Stimulated activated effector memory CD8-positive, alpha-beta T cell treated with anti-CD3 and anti-CD28 coated beads, Interleukin-12 subunit alpha, Interleukin-12 subunit beta, amount 100 ng/mL, for 72 hours (primary cell): ENCODE measurements around the gene CCT3.
"Not testable (repeated sequence)": the region's sequence is repeated elsewhere in the genome, so short reads cannot be mapped to it uniquely, and the experiment has no call there.

Source experiments
- ATAC-seq: fragments of 150-1000 bp; cut with Tn5 transposase; 2 replicates; pipeline ENCODE4 v1.10.0; 2021
- DNase-seq, 2 donors: peaks; one replicate each; pipeline ENCODE4 v3.0.0; 2021 to 2022; ENCODE audit warnings: low spot score in 2 of 2
- H3K27ac Mint-ChIP-seq: one replicate; pipeline ENCODE4 v1.8.0; 2022; ENCODE audit warnings: mild to moderate bottlenecking, mixed read lengths
- H3K36me3 Mint-ChIP-seq: one replicate; pipeline ENCODE4 v1.8.0; 2022; ENCODE audit warnings: mild to moderate bottlenecking, mixed read lengths
- H3K4me1 Mint-ChIP-seq: one replicate; pipeline ENCODE4 v1.8.0; 2022; ENCODE audit warnings: mixed read lengths
- H3K4me3 Mint-ChIP-seq: one replicate; pipeline ENCODE4 v1.8.0; 2022; ENCODE audit warnings: mild to moderate bottlenecking, mixed read lengths
- H3K9me3 Mint-ChIP-seq: one replicate; pipeline ENCODE4 v1.8.0; 2022; ENCODE audit warnings: mixed read lengths

Gene CCT3

GRCh38 chr1:156356875-156357534 is 18.9 kb upstream of the CCT3 start:
- H3K36me3 Mint-ChIP-seq = no peaks in the 10 kb centered on the region
- peak overlapping the region; percentile 4 for H3K4me3 Mint-ChIP-seq
- H3K9me3 Mint-ChIP-seq = no peaks in the 10 kb centered on the region
- peak; percentile 91 for ATAC-seq
- H3K4me1 Mint-ChIP-seq = peaks cover 9% of the 10 kb centered on the region
- peak; percentile 58 to 81 for DNase-seq
- H3K27ac Mint-ChIP-seq = peak overlapping the region; percentile 29

- Mint-ChIP-seq H3K4me1 (peaks cover 9% of the 10 kb centered on the region), H3K27ac (peak overlapping the region; percentile 29), H3K9me3 (no peaks in the 10 kb centered on the region), H3K36me3 (no peaks in the 10 kb centered on the region), H3K4me3 (peak overlapping the region; percentile 4)
- DNase-seq = no peak
- ATAC-seq = peak; percentile 78
Measured at GRCh38 chr1:156356262-156356874, 18.3 kb upstream of the CCT3 start.

- DNase-seq, H3K9me3 Mint-ChIP-seq, H3K4me1 Mint-ChIP-seq, H3K36me3 Mint-ChIP-seq, ATAC-seq, H3K27ac Mint-ChIP-seq, H3K4me3 Mint-ChIP-seq: not testable (repeated sequence)
Measured at GRCh38 chr1:156352481-156352880, 14.4 kb upstream of the CCT3 start.

GRCh38 chr1:156347331-156347730 is 9.2 kb upstream of the CCT3 start:
- Mint-ChIP-seq H3K9me3 (no peaks in the 10 kb centered on the region), H3K27ac (no peak overlapping the region), H3K4me3 (no peak overlapping the region), H3K36me3 (no peaks in the 10 kb centered on the region), H3K4me1 (no peaks in the 10 kb centered on the region)
- no peak for DNase-seq
- ATAC-seq = no peak

GRCh38 chr1:156346636-156347035 is 8.5 kb upstream of the CCT3 start:
- Mint-ChIP-seq H3K27ac (no peak overlapping the region), H3K36me3 (no peaks in the 10 kb centered on the region), H3K4me3 (no peak overlapping the region), H3K4me1 (no peaks in the 10 kb centered on the region), H3K9me3 (no peaks in the 10 kb centered on the region)
- ATAC-seq (no peak), DNase-seq (no peak)

- H3K4me1 Mint-ChIP-seq, H3K36me3 Mint-ChIP-seq, DNase-seq, ATAC-seq, H3K9me3 Mint-ChIP-seq, H3K4me3 Mint-ChIP-seq, H3K27ac Mint-ChIP-seq: not testable (repeated sequence)
Measured at GRCh38 chr1:156346035-156346434, 7.9 kb upstream of the CCT3 start.

GRCh38 chr1:156344409-156344808 is 6.3 kb upstream of the CCT3 start:
- no peak overlapping the region for H3K4me3 Mint-ChIP-seq
- H3K36me3 Mint-ChIP-seq = no peaks in the 10 kb centered on the region
- no peaks in the 10 kb centered on the region for H3K9me3 Mint-ChIP-seq
- H3K4me1 Mint-ChIP-seq = no peaks in the 10 kb centered on the region
- ATAC-seq (no peak), DNase-seq (no peak)
- no peak overlapping the region for H3K27ac Mint-ChIP-seq

GRCh38 chr1:156342166-156342955 is 4.3 kb upstream of the CCT3 start:
- Mint-ChIP-seq H3K4me3 (no peak overlapping the region), H3K27ac (no peak overlapping the region)

GRCh38 chr1:156337888-156338179 is 258 bp downstream of the CCT3 start:
- Mint-ChIP-seq H3K27ac (peak overlapping the region; percentile 91), H3K4me3 (peak overlapping the region; percentile 93)
- no peak for DNase-seq

More at GRCh38 chr1:156342166-156342955, 4.3 kb upstream of the CCT3 start:
- Mint-ChIP-seq H3K9me3 (no peaks in the 10 kb centered on the region), H3K4me1 (peaks cover 8% of the 10 kb centered on the region), H3K36me3 (peaks cover 14% of the 10 kb centered on the region)
- DNase-seq (no peak), ATAC-seq (no peak)

GRCh38 chr1:156337052-156337887 is 822 bp downstream of the CCT3 start:
- peak overlapping the region; percentile 93 for H3K4me3 Mint-ChIP-seq
- ATAC-seq = no peak
- peaks cover 64% of the 10 kb centered on the region for H3K36me3 Mint-ChIP-seq
- no peaks in the 10 kb centered on the region for H3K9me3 Mint-ChIP-seq
- peaks cover 38% of the 10 kb centered on the region for H3K4me1 Mint-ChIP-seq
- H3K27ac Mint-ChIP-seq = peak overlapping the region; percentile 91
- DNase-seq = peak in 1 of 2 donors; percentile 57

More at GRCh38 chr1:156337888-156338179, 258 bp downstream of the CCT3 start:
- Mint-ChIP-seq H3K9me3 (no peaks in the 10 kb centered on the region), H3K36me3 (peaks cover 59% of the 10 kb centered on the region), H3K4me1 (peaks cover 38% of the 10 kb centered on the region)
- ATAC-seq = no peak

GRCh38 chr1:156336242-156336641 is 1.9 kb downstream of the CCT3 start:
- Mint-ChIP-seq H3K4me3 (peak overlapping the region; percentile 93), H3K9me3 (no peaks in the 10 kb centered on the region), H3K27ac (peak overlapping the region; percentile 91), H3K36me3 (peaks cover 75% of the 10 kb centered on the region), H3K4me1 (peaks cover 38% of the 10 kb centered on the region)
- no peak for ATAC-seq
- DNase-seq = no peak

- H3K27ac Mint-ChIP-seq, H3K4me1 Mint-ChIP-seq, H3K9me3 Mint-ChIP-seq, H3K4me3 Mint-ChIP-seq, ATAC-seq, DNase-seq: not testable (repeated sequence)
- H3K36me3 Mint-ChIP-seq = peaks cover 92% of the 10 kb centered on the region
Measured at GRCh38 chr1:156323179-156323578, 14.9 kb downstream of the CCT3 start.

GRCh38 chr1:156320560-156320959 is 17.5 kb downstream of the CCT3 start:
- Mint-ChIP-seq H3K27ac (no peak overlapping the region), H3K9me3 (no peaks in the 10 kb centered on the region), H3K4me3 (no peak overlapping the region), H3K4me1 (no peaks in the 10 kb centered on the region), H3K36me3 (peaks cover 100% of the 10 kb centered on the region)
- DNase-seq = no peak
- ATAC-seq = no peak

- no peak for ATAC-seq
- no peaks in the 10 kb centered on the region for H3K9me3 Mint-ChIP-seq
- peaks cover 100% of the 10 kb centered on the region for H3K36me3 Mint-ChIP-seq
- H3K27ac Mint-ChIP-seq = no peak overlapping the region
- no peak overlapping the region for H3K4me3 Mint-ChIP-seq
- DNase-seq = no peak
- H3K4me1 Mint-ChIP-seq = no peaks in the 10 kb centered on the region
Measured at GRCh38 chr1:156319664-156320063, 18.4 kb downstream of the CCT3 start.

GRCh38 chr1:156316909-156317308 is 21.2 kb downstream of the CCT3 start:
- DNase-seq (no peak), ATAC-seq (no peak)
- H3K4me3 Mint-ChIP-seq = no peak overlapping the region
- H3K36me3 Mint-ChIP-seq = peaks cover 100% of the 10 kb centered on the region
- H3K27ac Mint-ChIP-seq = no peak overlapping the region
- no peaks in the 10 kb centered on the region for H3K4me1 Mint-ChIP-seq
- H3K9me3 Mint-ChIP-seq = no peaks in the 10 kb centered on the region
